Measurements from ENCODE around the gene BAK1.

The BAK1 gene

GRCh38 chr6:33579828-33580714 is at the start of gene BAK1:
BAK1 (minus strand) TSS chr6:33580276; CDS start chr6:33577604, 2,672 bp downstream.
- DNase-seq, result peak; percentile 60 to 83 (median 74)

DNA sequence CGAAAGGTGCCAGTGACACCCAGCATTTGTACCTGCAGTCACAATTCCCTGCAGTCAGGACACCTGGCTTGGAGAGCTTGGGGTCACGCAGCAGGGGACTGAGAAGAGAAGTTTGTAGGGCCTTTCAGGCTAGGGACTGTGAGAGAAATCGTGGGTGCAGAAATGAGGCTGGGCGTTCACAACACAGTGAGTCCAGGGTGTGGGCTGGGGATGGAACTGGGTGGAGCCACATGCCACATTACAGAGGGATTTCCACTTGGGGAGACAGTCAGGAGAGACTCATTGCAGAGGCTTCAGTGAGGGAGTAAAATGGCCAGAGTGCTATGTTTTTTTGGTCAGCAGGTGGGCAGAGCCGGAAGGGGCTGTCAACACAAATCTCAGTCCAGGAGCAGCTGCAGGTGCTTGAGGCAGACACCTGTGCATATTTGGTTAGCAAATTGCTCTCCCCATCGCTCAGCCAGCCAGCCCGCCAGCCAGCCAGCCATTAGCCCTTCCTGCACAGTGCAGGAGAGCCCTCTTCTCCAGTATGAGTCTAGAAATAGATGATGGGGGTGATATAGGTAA is 48.4 kb upstream of the BAK1 start:
- no peak for DNase-seq

DNA sequence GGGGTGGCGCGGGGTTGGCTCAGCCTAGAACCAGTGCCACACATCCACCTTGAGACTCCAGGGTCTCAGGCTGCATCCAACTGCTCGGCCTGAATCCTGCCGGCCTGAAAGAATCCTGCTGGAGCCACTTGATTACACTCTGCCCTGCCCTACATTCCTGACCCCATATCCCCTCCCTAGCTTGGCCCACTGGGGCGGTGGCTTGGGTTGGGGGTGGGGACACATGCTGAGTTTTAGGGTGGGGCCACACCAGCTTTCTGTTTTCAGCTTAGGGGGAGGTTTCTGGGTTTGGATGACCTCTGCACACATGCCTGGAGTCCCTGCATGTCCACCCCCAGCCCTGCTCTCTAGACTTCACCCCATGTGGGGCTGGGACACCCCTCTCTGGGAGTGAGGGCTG is 47.8 kb upstream of the BAK1 start:
- DNase-seq, result no peak

GRCh38 chr6:33624856-33625255 is 44.8 kb upstream of the BAK1 start:
- DNase-seq, result no peak

DNA sequence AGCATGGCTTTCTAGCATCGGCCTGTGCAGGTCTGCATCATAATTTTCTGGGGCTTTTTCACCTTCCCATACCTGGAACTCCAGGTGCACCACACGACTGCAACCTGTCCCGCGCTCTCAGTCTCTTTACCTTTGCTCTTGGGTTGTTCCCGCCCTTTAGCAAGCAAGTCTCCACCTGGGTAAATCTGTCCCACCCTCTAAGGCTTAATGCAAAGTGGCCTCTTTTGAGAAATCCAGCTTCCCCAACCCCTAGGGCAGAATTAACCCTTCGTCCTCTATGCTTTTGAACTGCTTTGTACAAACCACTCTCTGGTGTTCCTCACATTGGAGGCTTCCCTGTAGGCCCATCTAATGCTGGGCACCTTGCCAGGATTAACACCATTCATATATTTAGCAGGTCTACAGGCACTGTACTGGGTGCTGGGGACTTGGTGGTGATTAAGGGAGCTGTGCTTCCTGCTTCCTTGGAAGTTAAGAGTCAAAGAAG is 43.9 kb upstream of the BAK1 start:
- no peak for DNase-seq

GRCh38 chr6:33622456-33623431 is 42.7 kb upstream of the BAK1 start:
- DNase-seq, result no peak

- peak in 5 of 6 experiments; percentile 8 to 39 (median 37) for DNase-seq
Observed at GRCh38 chr6:33621711-33622388, 41.8 kb upstream of the BAK1 start.

DNA sequence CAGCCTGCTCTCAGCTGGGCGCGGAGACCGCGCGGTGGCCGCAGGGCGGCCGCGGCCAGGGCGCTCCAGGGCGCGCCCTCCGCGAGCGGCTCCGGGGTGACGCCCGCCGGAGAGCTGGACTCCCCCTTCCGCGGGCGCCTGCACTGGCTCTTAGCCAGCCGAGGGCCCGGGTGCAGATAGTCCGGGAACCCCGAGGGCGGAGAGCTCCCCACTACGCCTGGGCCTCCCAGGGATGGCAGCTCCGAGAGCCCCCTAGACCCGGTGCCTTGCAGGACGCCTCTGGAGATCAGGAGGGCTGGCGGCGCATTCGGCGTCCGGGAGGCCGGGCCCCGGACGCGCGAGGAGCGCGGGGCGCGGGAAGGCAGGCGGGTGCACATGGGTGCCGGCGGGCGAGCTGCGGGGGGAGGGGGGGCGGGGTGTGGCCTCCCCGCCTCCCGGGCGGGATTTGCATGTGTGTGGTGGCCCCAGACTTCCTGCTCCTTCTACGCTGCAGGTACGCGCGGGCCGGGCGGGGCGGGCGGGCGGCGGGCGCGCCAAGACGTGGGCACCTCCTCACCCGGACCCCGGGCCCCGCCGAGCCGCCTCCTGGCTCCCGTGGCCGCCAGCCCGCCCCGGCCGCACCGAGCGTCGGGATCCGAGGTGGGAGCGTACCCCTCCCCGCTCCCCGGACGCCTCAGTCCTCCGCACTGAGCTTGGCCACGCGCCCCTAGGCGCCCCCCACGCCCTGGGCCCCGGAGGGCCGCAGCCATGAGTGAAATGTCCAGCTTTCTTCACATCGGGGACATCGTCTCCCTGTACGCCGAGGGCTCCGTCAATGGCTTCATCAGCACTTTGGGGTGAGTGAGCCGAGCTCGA is 41.0 kb upstream of the BAK1 start, which contains the start of gene ITPR3:
TSS of gene ITPR3 (plus strand) at position 467 of the 855 bp plus-strand sequence. CDS start at position 748, 281 bp downstream.
- DNase-seq, result peak; percentile 74 to 84 (median 78)

DNA sequence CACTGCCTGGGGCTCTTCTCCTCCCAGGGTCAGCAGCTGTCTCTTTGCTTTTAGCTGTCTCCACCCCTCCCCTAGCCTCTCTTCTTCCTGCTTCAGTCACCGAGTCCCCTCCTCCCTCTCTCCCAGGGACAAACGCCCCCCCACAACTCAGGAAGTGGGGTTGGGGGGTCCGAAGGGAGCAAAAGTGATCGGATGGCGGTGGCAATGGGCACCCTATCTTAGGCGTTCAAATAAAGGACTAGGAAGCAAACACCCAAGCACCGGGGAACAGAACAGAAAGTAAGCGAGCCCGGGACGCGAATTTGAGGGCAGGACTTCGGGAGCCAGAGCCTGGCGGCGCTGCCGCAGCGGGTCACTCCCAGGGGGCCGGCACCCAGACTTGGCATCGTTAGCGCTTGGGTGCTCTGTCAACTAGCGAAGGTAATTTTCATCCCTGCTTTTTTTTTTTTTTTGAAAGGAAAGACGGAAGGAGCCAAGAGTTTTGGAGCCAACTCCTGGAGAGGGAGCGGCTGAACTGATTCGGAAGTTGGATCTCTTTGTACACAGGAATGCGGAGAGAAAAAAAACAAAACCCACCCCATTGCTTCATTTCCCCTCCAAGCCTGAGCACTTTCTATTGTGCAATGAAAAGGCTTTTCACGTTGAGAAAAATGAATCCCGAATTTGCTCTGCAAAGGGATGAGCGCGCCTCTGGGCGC is 40.2 kb upstream of the BAK1 start:
- DNase-seq, result peak in 3 of 6 experiments; percentile 14 to 31 (median 29)

DNA sequence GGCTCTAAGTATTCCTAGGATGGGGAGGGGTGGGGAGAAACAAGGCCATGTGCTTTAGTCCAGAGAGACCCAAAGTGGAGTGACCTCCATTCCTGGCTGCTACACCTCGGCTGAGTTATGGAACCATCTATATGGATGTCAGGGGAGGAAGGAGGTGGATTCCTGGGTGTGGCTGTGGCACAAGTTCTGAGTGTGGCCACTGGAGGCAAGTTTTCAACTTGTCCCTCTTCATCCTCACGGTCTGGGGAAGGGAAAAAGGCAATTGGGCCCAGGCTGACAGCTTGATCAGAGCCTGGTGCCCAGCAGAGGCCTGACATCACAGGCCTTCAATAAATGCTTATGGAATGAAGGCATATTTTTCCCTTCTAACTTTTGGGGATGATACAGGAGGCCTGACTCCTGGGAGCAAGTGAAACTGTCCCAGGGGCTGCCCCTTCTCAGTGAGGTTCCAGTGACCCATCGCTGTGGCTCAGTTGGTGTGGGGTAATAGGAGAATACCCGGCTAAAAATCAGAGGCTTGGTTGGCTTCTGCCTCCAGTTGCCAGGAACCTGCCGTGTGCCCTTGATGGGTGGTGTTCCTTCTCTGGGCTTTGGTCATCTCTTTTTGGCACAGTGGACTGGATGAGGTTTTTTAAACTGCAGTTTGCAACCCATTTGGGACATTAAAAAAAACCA is 39.2 kb upstream of the BAK1 start:
- DNase-seq, result no peak

GRCh38 chr6:33616913-33617312 is 36.8 kb upstream of the BAK1 start:
- DNase-seq, result peak in 3 of 6 experiments; percentile 16 to 50 (median 24)

DNA sequence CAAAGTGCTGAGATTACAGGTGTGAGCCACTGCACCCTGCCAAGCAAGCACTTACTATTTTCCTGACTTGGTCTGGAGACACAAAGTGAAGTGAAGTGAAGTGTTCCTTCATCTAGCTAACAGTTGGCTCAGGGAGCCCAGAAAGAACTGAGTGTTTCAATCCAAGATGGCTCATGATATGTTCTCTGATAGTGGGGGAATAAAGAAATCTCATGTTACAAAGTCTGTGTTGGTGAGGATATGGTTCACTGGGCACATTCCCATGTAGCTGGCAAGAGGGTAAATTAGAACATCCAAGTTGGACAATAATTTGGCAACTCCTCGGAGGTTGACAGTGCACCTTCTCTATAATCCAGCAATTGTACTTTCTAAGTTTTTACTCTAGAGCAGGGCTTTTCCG is 36.0 kb upstream of the BAK1 start:
- DNase-seq, result no peak

DNA sequence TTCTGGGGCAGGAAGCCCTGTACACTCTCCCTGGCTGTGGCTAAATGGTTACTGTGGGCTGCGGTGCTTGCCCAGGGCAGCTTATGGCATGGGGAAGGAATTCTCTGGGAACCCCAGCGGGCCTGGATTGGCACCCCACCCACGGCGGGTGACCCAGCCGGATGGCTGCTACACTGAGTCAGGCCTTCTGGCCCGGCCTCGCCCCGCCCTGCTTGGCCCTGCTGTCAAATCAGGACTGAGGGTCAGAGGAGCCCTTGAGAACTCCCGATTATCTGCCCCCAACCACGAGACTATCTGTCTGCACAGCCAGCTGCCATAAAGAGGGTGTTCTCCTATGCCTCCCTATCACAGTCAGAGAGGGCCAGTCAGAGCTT is 33.7 kb upstream of the BAK1 start:
- DNase-seq, result no peak

GRCh38 chr6:33613146-33613794 is 33.2 kb upstream of the BAK1 start:
- DNase-seq, result no peak

GRCh38 chr6:33610779-33611732 is 31.0 kb upstream of the BAK1 start:
- DNase-seq, result no peak

DNA sequence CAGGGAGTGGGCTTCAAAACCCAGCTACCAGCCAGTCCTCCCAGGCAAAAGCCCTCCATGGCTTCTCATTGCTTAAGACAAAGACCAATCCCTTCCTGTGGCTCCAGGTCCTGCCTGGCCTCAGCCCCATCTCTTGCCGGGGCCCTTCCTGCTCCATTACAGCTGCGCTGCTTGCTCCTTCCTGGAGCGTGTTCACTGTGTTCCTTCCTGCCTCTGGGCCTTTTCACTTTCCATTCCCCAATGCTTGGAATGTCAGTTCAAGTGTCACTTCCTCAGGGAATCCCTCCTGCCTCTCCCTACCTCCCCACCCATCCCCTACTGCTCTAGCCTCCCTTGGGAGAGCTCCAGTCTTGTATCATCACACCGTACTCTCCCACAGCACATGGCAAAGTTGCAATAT is 30.0 kb upstream of the BAK1 start:
- DNase-seq, result no peak

DNA sequence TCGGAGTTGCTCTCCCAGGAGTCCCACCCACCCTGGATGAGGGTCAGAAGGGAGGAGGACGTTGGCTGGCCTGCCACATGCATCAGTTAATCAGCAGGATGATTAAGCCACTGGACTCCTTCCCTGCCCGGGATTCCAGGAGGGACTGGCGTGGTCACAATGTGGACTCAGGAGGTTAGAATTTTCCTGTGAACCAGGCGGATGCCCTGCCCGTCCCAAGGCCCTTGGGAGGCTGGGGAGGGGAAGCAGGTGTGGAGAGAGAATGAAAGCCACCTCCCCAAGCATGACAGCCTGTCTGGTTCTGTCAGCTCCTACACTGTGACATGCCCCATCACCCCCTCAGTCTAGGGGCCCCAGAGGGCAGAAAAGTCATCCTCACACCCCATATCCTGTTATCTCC is 29.5 kb upstream of the BAK1 start:
- no peak for DNase-seq

GRCh38 chr6:33609019-33609418 is 28.9 kb upstream of the BAK1 start:
- no peak for DNase-seq
